GM12878 (cell line): ENCODE data around the gene PYGO2. TPM values are rescaled to one million over a fixed set of nuclear protein-coding genes. Genes with fewer than 3 reads are reported as not detected.

Source experiments
- ATAC-seq: fragments of 200-7000 bp; cut with Tn5 transposase; 3 replicates; pipeline ENCODE4 v1.9.1; 2020; ENCODE audit warnings: mild to moderate bottlenecking, moderate library complexity
- BruUV-seq: library from RNA; stranded (reverse); fragments of 400-500 nt; replicated peaks from 2 replicates; lab custom pipeline; 2021; lab: Mats Ljungman, UMichigan
- CTCF ChIA-PET: fragments of 300-600 bp; sonication (Branson Sonifier 250); formaldehyde crosslinking; extraction: SDS; loops from one replicate; lab custom pipeline; 2021; ENCODE audit warnings: inconsistent platforms; lab: Yijun Ruan, JAX
- POLR2A ChIA-PET: fragments of 350-600 bp; formaldehyde crosslinking; extraction: SDS; loops from one replicate; lab custom pipeline; 2021; ENCODE audit warnings: inconsistent platforms; lab: Charles Lee
- RAD21 ChIA-PET: fragments of 300-600 bp; sonication (Branson Sonifier 250); formaldehyde crosslinking; loops from one replicate; lab custom pipeline; 2023; ENCODE audit warnings: antibody characterized with exemption; ENCODE audit not compliant: unreplicated experiment; lab: Charles Lee
- SMC1A ChIA-PET: fragments of 300-600 bp; sonication (Branson Sonifier 250); formaldehyde crosslinking; loops from one replicate; lab custom pipeline; 2023; ENCODE audit not compliant: unreplicated experiment, uncharacterized antibody; lab: Charles Lee
- DNase-seq: peaks from one replicate; pipeline ENCODE4 v3.0.0-alpha.2; 2011; ENCODE audit warnings: low read depth, low spot score
- FAIRE-seq: peaks from 3 replicates; lab custom pipeline; 2011; peaks lifted over from hg19 to GRCh38; lab: Jason Lieb, UNC
- H2AFZ ChIP-seq: 2 replicates; pipeline ENCODE4 v1.6.0; 2011; ENCODE audit warnings: low read depth, low read length, control low read depth; ENCODE audit not compliant: control insufficient read depth
- H3K27ac ChIP-seq: 2 replicates; pipeline ENCODE4 v1.5.1; 2011; ENCODE audit warnings: control low read depth; ENCODE audit not compliant: control insufficient read depth, insufficient read depth
- H3K27me3 ChIP-seq, 2 experiments: replicated peaks in 1 of 2; 2 replicates each; pipeline versions ENCODE4 v1.6.0 to v1.6.1; 2011; ENCODE audit warnings: low read length in 1 of 2; ENCODE audit not compliant: control insufficient read depth in 2 of 2, insufficient read depth in 2 of 2
- H3K36me3 ChIP-seq, 2 experiments: 2 replicates each; pipeline ENCODE4 v1.5.1; 2011; ENCODE audit warnings: low read length in 1 of 2; ENCODE audit not compliant: control insufficient read depth in 2 of 2, insufficient read depth in 2 of 2
- H3K4me1 ChIP-seq: 2 replicates; pipeline ENCODE4 v1.6.1; 2011; ENCODE audit warnings: mild to moderate bottlenecking, low read length, moderate library complexity, mixed read lengths; ENCODE audit not compliant: control insufficient read depth, insufficient read depth
- H3K4me2 ChIP-seq: 2 replicates; pipeline ENCODE4 v1.6.0; 2011; ENCODE audit warnings: control low read depth; ENCODE audit not compliant: control insufficient read depth, insufficient read depth
- H3K4me3 ChIP-seq: fragments of 200-600 bp; sonication (generic); 2 replicates; pipeline ENCODE4 v1.5.1; 2016
- H3K79me2 ChIP-seq: 2 replicates; pipeline ENCODE4 v1.6.0; 2011; ENCODE audit warnings: low read length; ENCODE audit not compliant: control insufficient read depth, insufficient read depth
- H3K9ac ChIP-seq: 2 replicates; pipeline ENCODE4 v1.8.0; 2011; ENCODE audit warnings: low read length, control low read depth, mixed read lengths; ENCODE audit not compliant: control insufficient read depth, insufficient read depth
- H3K9me3 ChIP-seq: replicated peaks from 3 replicates; pipeline ENCODE4 v1.5.1; 2011; ENCODE audit warnings: mild to moderate bottlenecking, low read length; ENCODE audit not compliant: control insufficient read depth, insufficient read depth
- H4K20me1 ChIP-seq: 2 replicates; pipeline ENCODE4 v1.6.0; 2011; ENCODE audit not compliant: control insufficient read depth, insufficient read depth
- ATF7 ChIP-seq: fragments of 450-650 bp; IDR thresholded peaks from 2 replicates; pipeline ENCODE4 v1.6.1; 2016; ENCODE audit warnings: low read depth, mild to moderate bottlenecking
- CREM ChIP-seq: IDR thresholded peaks from 2 replicates; pipeline ENCODE4 v1.6.1; 2014; ENCODE audit warnings: antibody characterized with exemption, low read depth
- EGR1 ChIP-seq, 2 experiments: IDR thresholded peaks; 1 replicate in 1 of 2; 2 replicates in 1 of 2; pipeline ENCODE4 v1.6.1; 2011 to 2012; ENCODE audit warnings: low read depth in 2 of 2, low read length in 2 of 2, borderline replicate concordance in 1 of 2, mild to moderate bottlenecking in 1 of 2, moderate library complexity in 1 of 2
- NBN ChIP-seq: fragments of 450-650 bp; IDR thresholded peaks from 2 replicates; pipeline ENCODE4 v1.6.1; 2016
- SIX5 ChIP-seq: IDR thresholded peaks from 2 replicates; pipeline ENCODE4 v1.6.1; 2011; ENCODE audit warnings: mild to moderate bottlenecking, low read depth, low read length, moderate library complexity; ENCODE audit not compliant: severe bottlenecking
- YY1 ChIP-seq: IDR thresholded peaks from 2 replicates; pipeline ENCODE4 v1.6.1; 2011; ENCODE audit warnings: low read depth, mild to moderate bottlenecking, low read length
- WGBS: methylation state at CpG from one replicate; pipeline ENCODE4 v1.1.6; 2016; ENCODE audit warnings: low lambda C conversion rate; ENCODE audit not compliant: insufficient replicate concordance, insufficient coverage; ENCODE audit errors: missing lambda C conversion rate; 5-methylcytosine and 5-hydroxymethylcytosine counted together
- in situ Hi-C: fragments of 300-500 bp; cut with MboI; formaldehyde crosslinking; loops from 9 replicates; pipeline ENCODE4 v1.14.3; 2018; ENCODE audit warnings: mixed read lengths
- intact Hi-C: fragments of 100-400 bp; cut with micrococcal nuclease; formaldehyde crosslinking; loops from one replicate; pipeline ENCODE4 v1.14.2; 2022; ENCODE audit not compliant: unreplicated experiment
- polyA plus RNA-seq, 11 experiments: library from polyadenylated mRNA; depleted of rRNA in 4 of 11; unstranded in 6 of 11; stranded (reverse) in 5 of 11; fragments of >200 nt; fragmentation: Nextera tagmentation in 4 of 11; fragmentation: Illumina TruSeq in 1 of 11; extraction: Ambion mirVana in 4 of 11; extraction: Trizol in 1 of 11; gene quantifications; 1 replicate in 1 of 11; 2 replicates in 10 of 11; pipeline versions ENCODE4 v1.2.1 to v1.2.3, GENCODE V29; 2011 to 2016; ENCODE audit warnings: inconsistent platforms in 2 of 11, missing spikeins in 2 of 11, low read depth in 1 of 11
- total RNA-seq, 4 experiments: library from RNA; depleted of rRNA in 3 of 4; stranded (reverse); fragments of >200 nt in 3 of 4; fragmentation: Illumina TruSeq in 1 of 4; extraction: Trizol in 1 of 4; gene quantifications; 2 replicates each; pipeline versions ENCODE4 v1.2.1 to v1.2.3, GENCODE V29; 2013 to 2021
- TF ChIP-seq, protein P1 (sequence below), 3 experiments: IDR thresholded peaks in 2 of 3; conservative IDR thresholded peaks in 1 of 3; 2 replicates each; pipeline ENCODE4 v1.5.1; 2011; ENCODE audit warnings: low read depth in 3 of 3, low read length in 3 of 3, mild to moderate bottlenecking in 3 of 3, control low read depth in 2 of 3, moderate library complexity in 2 of 3, inconsistent platforms in 1 of 3, mixed read lengths in 1 of 3; ENCODE audit not compliant: control insufficient read depth in 2 of 3, insufficient read depth in 1 of 3; ENCODE audit errors: extremely low read depth in 1 of 3
- TF ChIP-seq, protein P2 (sequence below): fragments of 450-650 bp; IDR thresholded peaks from 2 replicates; pipeline ENCODE4 v1.6.1; 2018; ENCODE audit warnings: borderline replicate concordance, mild to moderate bottlenecking; ENCODE audit not compliant: partially characterized antibody
- TF ChIP-seq, protein P3 (sequence below): fragments of 450-650 bp; IDR thresholded peaks from 2 replicates; pipeline ENCODE4 v1.6.1; 2017; ENCODE audit warnings: low read depth, mild to moderate bottlenecking, moderate library complexity
- TF ChIP-seq, protein P4 (sequence below): IDR thresholded peaks from 2 replicates; pipeline ENCODE4 v1.6.1; 2012; ENCODE audit warnings: low read depth, low read length, improper control_type of control experiment

The PYGO2 gene
- total and polyA plus RNA-seq, 10 of the 15 experiments (the other 5 are each of a cell fraction or from before 2014, with no cell fraction given) = 8.1 to 33.8 (median 23.5) TPM

DNA sequence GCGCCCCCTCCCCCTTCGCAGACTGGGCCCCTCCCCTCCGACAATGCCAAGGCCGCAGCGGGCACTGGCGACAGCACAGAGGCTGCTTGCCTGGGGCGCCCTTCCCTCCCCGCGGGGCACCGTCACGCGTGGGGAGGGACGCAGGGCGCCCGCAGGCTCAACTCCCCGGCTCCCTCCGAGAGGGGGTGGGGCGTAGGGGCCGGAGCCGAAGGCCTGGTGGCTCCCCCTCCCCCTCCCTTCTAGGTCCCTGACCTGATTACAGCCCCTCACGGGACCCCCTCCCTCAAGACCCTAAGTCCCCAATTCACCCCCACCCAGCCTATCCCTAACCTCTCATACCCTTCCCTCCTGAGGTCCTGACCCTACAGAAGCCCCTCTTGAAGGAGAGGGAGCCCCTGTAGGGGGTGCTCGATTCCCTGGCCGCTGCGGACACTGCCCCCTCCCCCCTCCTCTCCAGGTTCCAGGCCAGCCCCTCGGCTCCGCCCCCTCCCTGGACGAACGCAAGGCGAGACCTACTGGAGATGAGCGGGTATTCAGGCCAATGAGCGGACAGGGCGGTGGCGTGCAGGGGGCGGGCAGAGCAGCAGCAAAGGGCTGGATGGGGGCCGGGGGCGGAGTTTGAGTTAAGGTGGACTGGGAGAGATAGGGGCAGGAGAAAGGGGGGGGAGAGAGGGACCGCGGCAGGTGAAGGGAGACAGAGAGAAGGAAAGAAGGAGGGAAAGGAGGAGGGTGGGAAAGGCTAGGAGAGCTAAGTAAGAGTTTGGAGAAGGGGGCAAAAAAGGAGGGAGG, 40.3 kb upstream of the PYGO2 start:
- ATAC-seq = peak; percentile 76
- Histone ChIP-seq H2AFZ (peak overlapping the region; percentile 90), H3K27ac (peak overlapping the region; percentile 79), H3K9me3 (no peaks in the 10 kb centered on the region), H3K79me2 (peaks cover 46% of the 10 kb centered on the region), H3K4me1 (peaks cover 39% of the 10 kb centered on the region), H3K27me3 (no peaks in the 10 kb centered on the region), H4K20me1 (0 out of 2 replicates have a peak, but pooled peaks cover 2% of the 10 kb centered on the region), H3K9ac (peak overlapping the region; percentile 66; the same call in 1 of the 2 replicates), H3K4me2 (peak overlapping the region; percentile 36), H3K4me3 (peak overlapping the region; percentile 98), H3K36me3 (no peaks in the 10 kb centered on the region; a peak in 1 of 4 replicates)
- under 1% methylated on average over 24 of the region's 38 CpGs for WGBS
- ChIA-PET CTCF (interaction anchor here (0.6 to 11.0 kb wide), 6 partner anchors 15 to 135 kb away, joined by 3 to 226 read pairs (median 3); partner anchors contain the start of genes CKS1B, FLAD1 and SHC1), SMC1A (interaction anchor here (0.8 to 0.9 kb wide), 4 partner anchors 25 to 60 kb away, joined by 3 to 4 read pairs (median 3); no protein-coding TSS in a partner anchor), POLR2A (interaction anchor here (0.6 to 3.4 kb wide), 8 partner anchors 15 to 799 kb away, joined by 3 to 36 read pairs (median 4); partner anchors contain the start of genes ADAM15, CKS1B, FLAD1 and SHC1), RAD21 (interaction anchor here (0.8 to 3.3 kb wide), 4 partner anchors 16 to 83 kb away, joined by 3 to 14 read pairs (median 6); no protein-coding TSS in a partner anchor)
- in situ Hi-C loops = no loop called here
- FAIRE-seq = peak; percentile 73
- intact Hi-C loops = loop anchor here (2.0 to 5.0 kb wide), 3 partner anchors 15 to 65 kb away; partner anchors contain the start of genes PMVK and PYGO2
- BruUV-seq = no TSS peak
- DNase-seq = peak; percentile 94
- TF ChIP-seq, protein P1, sequence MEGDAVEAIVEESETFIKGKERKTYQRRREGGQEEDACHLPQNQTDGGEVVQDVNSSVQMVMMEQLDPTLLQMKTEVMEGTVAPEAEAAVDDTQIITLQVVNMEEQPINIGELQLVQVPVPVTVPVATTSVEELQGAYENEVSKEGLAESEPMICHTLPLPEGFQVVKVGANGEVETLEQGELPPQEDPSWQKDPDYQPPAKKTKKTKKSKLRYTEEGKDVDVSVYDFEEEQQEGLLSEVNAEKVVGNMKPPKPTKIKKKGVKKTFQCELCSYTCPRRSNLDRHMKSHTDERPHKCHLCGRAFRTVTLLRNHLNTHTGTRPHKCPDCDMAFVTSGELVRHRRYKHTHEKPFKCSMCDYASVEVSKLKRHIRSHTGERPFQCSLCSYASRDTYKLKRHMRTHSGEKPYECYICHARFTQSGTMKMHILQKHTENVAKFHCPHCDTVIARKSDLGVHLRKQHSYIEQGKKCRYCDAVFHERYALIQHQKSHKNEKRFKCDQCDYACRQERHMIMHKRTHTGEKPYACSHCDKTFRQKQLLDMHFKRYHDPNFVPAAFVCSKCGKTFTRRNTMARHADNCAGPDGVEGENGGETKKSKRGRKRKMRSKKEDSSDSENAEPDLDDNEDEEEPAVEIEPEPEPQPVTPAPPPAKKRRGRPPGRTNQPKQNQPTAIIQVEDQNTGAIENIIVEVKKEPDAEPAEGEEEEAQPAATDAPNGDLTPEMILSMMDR (IDR thresholded peaks at IDR 0.05 in 2 of 3, conservative IDR thresholded peaks at IDR 0.05 in 1 of 3; ENCODE audit: control insufficient read depth in 2 of 3, extremely low read depth in 1 of 3, insufficient read depth in 1 of 3, low read depth in 3 of 3, low read length in 3 of 3) = peak; percentile 37 to 53 (median 51); a peak in 5 of 6 replicates
- TF ChIP-seq YY1 (0 out of 2 replicates have a peak, but pooled peaks have one; percentile 28), CREM (peak; percentile 34; the same call in 1 of the 2 replicates), EGR1 (IDR thresholded peaks at IDR 0.05; ENCODE audit: borderline replicate concordance in 1 of 2, low read depth in 2 of 2, low read length in 2 of 2) (peak in 1 of 2 experiments; percentile 87; a peak in 2 of 3 replicates), SIX5 (peak; percentile 26), ATF7 (peak; percentile 51), NBN (peak; percentile 91)
- TF ChIP-seq, protein P2, sequence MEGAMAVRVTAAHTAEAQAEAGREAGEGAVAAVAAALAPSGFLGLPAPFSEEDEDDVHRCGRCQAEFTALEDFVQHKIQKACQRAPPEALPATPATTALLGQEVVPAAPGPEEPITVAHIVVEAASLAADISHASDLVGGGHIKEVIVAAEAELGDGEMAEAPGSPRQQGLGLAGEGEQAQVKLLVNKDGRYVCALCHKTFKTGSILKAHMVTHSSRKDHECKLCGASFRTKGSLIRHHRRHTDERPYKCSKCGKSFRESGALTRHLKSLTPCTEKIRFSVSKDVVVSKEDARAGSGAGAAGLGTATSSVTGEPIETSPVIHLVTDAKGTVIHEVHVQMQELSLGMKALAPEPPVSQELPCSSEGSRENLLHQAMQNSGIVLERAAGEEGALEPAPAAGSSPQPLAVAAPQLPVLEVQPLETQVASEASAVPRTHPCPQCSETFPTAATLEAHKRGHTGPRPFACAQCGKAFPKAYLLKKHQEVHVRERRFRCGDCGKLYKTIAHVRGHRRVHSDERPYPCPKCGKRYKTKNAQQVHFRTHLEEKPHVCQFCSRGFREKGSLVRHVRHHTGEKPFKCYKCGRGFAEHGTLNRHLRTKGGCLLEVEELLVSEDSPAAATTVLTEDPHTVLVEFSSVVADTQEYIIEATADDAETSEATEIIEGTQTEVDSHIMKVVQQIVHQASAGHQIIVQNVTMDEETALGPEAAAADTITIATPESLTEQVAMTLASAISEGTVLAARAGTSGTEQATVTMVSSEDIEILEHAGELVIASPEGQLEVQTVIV = peak; percentile 89
- TF ChIP-seq, protein P3, sequence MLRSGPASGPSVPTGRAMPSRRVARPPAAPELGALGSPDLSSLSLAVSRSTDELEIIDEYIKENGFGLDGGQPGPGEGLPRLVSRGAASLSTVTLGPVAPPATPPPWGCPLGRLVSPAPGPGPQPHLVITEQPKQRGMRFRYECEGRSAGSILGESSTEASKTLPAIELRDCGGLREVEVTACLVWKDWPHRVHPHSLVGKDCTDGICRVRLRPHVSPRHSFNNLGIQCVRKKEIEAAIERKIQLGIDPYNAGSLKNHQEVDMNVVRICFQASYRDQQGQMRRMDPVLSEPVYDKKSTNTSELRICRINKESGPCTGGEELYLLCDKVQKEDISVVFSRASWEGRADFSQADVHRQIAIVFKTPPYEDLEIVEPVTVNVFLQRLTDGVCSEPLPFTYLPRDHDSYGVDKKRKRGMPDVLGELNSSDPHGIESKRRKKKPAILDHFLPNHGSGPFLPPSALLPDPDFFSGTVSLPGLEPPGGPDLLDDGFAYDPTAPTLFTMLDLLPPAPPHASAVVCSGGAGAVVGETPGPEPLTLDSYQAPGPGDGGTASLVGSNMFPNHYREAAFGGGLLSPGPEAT = peak; percentile 99
- TF ChIP-seq, protein P4, sequence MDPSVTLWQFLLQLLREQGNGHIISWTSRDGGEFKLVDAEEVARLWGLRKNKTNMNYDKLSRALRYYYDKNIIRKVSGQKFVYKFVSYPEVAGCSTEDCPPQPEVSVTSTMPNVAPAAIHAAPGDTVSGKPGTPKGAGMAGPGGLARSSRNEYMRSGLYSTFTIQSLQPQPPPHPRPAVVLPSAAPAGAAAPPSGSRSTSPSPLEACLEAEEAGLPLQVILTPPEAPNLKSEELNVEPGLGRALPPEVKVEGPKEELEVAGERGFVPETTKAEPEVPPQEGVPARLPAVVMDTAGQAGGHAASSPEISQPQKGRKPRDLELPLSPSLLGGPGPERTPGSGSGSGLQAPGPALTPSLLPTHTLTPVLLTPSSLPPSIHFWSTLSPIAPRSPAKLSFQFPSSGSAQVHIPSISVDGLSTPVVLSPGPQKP = no peak
